Smooth muscle cell (in vitro differentiated cells): ENCODE results near the gene ACKR3. TPM values are rescaled to one million over a fixed set of nuclear protein-coding genes. Genes with fewer than 3 reads are reported as not detected.

ENCODE experiments used
- DNase-seq: peaks from one replicate; lab custom pipeline; 2025; ENCODE audit not compliant: unreplicated experiment; lab: John Stamatoyannopoulos, UW
- H2AFZ ChIP-seq: fragments of 200-600 bp; sonication (generic); 2 replicates; pipeline ENCODE4 v1.6.0; 2016; ENCODE audit warnings: antibody characterized with exemption, low read depth, mild to moderate bottlenecking
- H3F3A ChIP-seq: fragments of 200-600 bp; sonication (generic); 2 replicates; pipeline ENCODE4 v1.6.0; 2017; ENCODE audit warnings: antibody characterized with exemption, low read depth
- H3K27ac ChIP-seq: fragments of 200-600 bp; sonication (generic); 2 replicates; pipeline ENCODE4 v1.5.1; 2016; ENCODE audit warnings: low read depth, mild to moderate bottlenecking
- H3K27me3 ChIP-seq: fragments of 200-600 bp; sonication (generic); 2 replicates; pipeline ENCODE4 v1.6.1; 2016; ENCODE audit warnings: low read depth, mild to moderate bottlenecking
- H3K36me3 ChIP-seq: fragments of 200-600 bp; sonication (generic); 2 replicates; pipeline ENCODE4 v1.5.1; 2016; ENCODE audit warnings: low read depth
- H3K4me1 ChIP-seq: fragments of 200-600 bp; sonication (generic); 2 replicates; pipeline ENCODE4 v1.5.1; 2016; ENCODE audit warnings: low read depth
- H3K4me2 ChIP-seq: fragments of 200-600 bp; sonication (generic); 2 replicates; pipeline ENCODE4 v1.6.0; 2016; ENCODE audit warnings: mild to moderate bottlenecking
- H3K4me3 ChIP-seq: fragments of 200-600 bp; sonication (generic); 2 replicates; pipeline ENCODE4 v1.5.1; 2016; ENCODE audit warnings: mild to moderate bottlenecking
- H3K79me2 ChIP-seq: fragments of 200-600 bp; sonication (generic); 2 replicates; pipeline ENCODE4 v1.6.0; 2016; ENCODE audit warnings: low read depth, mild to moderate bottlenecking
- H3K9ac ChIP-seq: fragments of 200-600 bp; sonication (generic); 2 replicates; pipeline ENCODE4 v1.6.0; 2016; ENCODE audit warnings: low read depth
- H3K9me3 ChIP-seq: fragments of 200-600 bp; sonication (generic); replicated peaks from 2 replicates; pipeline ENCODE4 v1.5.1; 2016; ENCODE audit warnings: low read depth
- H4K20me1 ChIP-seq: fragments of 200-600 bp; sonication (generic); 2 replicates; pipeline ENCODE4 v1.6.0; 2016; ENCODE audit warnings: low read depth
- WGBS: methylation state at CpG from one replicate; pipeline ENCODE4 v1.1.7; 2016; ENCODE audit warnings: low lambda C conversion rate; 5-methylcytosine and 5-hydroxymethylcytosine counted together
- polyA plus RNA-seq: library from polyadenylated mRNA; unstranded; fragments of >200 nt; fragmentation: Nextera tagmentation; extraction: Ambion mirVana; gene quantifications from 2 replicates; pipeline ENCODE4 v1.2.1, GENCODE V29; 2016
- total RNA-seq: library from RNA; depleted of rRNA; stranded (reverse); fragments of >200 nt; gene quantifications from 2 replicates; pipeline ENCODE4 v1.2.3, GENCODE V29; 2014
- TF ChIP-seq, protein P1 (sequence below): fragments of 200-600 bp; sonication (generic); IDR thresholded peaks from 2 replicates; pipeline ENCODE4 v1.5.1; 2017; ENCODE audit warnings: borderline replicate concordance, mild to moderate bottlenecking, antibody characterized with exemption; ENCODE audit not compliant: insufficient read depth, poor library complexity, severe bottlenecking

Gene ACKR3
- total and polyA plus RNA-seq, 2 experiments from 2014 or later: 44.6 to 72.5 TPM

DNA sequence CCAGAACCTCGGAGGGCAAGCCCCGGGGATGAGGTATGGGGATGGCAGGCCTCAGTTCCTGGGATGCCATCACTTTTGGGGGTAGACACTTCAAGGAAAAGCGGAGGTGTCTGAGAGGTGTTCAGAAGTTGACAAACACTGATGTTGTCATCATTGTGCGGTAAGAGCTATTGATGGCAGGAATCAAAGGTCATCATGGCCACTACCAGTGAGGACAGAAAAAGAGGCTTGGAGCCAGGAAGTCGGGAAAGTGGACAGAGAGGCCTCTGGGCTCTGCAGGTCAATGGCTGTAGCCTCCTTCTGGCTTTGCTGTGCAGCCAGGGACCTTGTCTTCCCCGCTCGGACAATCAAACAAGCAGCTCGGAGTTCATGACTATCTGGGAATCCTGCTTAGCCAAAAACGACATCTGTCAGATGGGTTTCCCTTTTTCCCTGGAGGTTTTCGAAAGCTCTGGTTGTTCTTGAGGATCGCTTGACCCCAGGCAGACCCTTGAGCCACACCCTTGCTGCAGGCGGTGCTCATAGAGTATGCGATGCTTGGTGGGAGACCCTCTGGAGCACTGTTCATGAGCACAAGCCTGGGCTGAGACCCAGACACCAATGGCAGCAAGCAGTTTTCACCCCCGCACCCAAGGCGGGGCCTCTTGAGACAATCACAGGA lies 19.4 kb downstream of the ACKR3 start:
- TF ChIP-seq, protein P1, sequence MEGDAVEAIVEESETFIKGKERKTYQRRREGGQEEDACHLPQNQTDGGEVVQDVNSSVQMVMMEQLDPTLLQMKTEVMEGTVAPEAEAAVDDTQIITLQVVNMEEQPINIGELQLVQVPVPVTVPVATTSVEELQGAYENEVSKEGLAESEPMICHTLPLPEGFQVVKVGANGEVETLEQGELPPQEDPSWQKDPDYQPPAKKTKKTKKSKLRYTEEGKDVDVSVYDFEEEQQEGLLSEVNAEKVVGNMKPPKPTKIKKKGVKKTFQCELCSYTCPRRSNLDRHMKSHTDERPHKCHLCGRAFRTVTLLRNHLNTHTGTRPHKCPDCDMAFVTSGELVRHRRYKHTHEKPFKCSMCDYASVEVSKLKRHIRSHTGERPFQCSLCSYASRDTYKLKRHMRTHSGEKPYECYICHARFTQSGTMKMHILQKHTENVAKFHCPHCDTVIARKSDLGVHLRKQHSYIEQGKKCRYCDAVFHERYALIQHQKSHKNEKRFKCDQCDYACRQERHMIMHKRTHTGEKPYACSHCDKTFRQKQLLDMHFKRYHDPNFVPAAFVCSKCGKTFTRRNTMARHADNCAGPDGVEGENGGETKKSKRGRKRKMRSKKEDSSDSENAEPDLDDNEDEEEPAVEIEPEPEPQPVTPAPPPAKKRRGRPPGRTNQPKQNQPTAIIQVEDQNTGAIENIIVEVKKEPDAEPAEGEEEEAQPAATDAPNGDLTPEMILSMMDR: no peak
- H3K9me3 ChIP-seq: no peaks in the 10 kb centered on the region
- no peaks in the 10 kb centered on the region for H3K4me1 ChIP-seq
- H3K9ac ChIP-seq: no peak overlapping the region
- no peaks in the 10 kb centered on the region for H4K20me1 ChIP-seq
- no peak overlapping the region for H3K27ac ChIP-seq
- H3K4me2 ChIP-seq: no peak overlapping the region
- no peak overlapping the region for H2AFZ ChIP-seq
- H3K79me2 ChIP-seq: no peaks in the 10 kb centered on the region
- H3K36me3 ChIP-seq: no peaks in the 10 kb centered on the region
- no peaks in the 10 kb centered on the region for H3K27me3 ChIP-seq
- 97% methylated on average over 15 of the region's 15 CpGs for WGBS
- H3F3A ChIP-seq: no peaks in the 10 kb centered on the region
- no peak for DNase-seq
- no peak overlapping the region for H3K4me3 ChIP-seq

DNA sequence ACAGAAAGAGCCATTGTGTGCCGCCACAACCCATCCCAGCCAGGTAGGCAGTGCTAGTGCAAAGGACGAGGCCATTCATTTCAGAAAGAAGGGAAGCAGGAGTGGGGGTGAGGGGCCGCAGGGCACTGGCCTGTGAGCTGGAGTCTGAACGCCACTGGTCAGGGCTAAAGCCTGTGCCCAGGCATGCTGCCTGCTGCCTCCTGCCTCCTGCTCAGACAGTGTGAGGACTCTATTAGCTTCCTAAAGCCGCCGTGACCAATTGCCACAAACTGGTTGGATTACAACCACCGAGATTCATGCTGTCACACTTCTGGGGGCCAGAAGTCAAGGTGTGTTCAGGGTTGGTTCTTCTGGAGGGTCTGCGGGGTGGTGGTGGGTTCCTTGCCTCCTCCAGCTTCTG lies 21.2 kb downstream of the ACKR3 start:
- no peak overlapping the region for H3K27ac ChIP-seq
- no peaks in the 10 kb centered on the region for H4K20me1 ChIP-seq
- no peaks in the 10 kb centered on the region for H3K27me3 ChIP-seq
- no peak overlapping the region for H3K9ac ChIP-seq
- H3K9me3 ChIP-seq: no peaks in the 10 kb centered on the region
- H3K36me3 ChIP-seq: no peaks in the 10 kb centered on the region
- no peak overlapping the region for H3K4me2 ChIP-seq
- 96% methylated on average over 8 of the region's 8 CpGs for WGBS
- TF ChIP-seq, protein P1: no peak
- no peaks in the 10 kb centered on the region for H3F3A ChIP-seq
- no peak overlapping the region for H3K4me3 ChIP-seq
- H3K79me2 ChIP-seq: no peaks in the 10 kb centered on the region
- H2AFZ ChIP-seq: no peak overlapping the region
- no peak for DNase-seq
- no peaks in the 10 kb centered on the region for H3K4me1 ChIP-seq

DNA sequence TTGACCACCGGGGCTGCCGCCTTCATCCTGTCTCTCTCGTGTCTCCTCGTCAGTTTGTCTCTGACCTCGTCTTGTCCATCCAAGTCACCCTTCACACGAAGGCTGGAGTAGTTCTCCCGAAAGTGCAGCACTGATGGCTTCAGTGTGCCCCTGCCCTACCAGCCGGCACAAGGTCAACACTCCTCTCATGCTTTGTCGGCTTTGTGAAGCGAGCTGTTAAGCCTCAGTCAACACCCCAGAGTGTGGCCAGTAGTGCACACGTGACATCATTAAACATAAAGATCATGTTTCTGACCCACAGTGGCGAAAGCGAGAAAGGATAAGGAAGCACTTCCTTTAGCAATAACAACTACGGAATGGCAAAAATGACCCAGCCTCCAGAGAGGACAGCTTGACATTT lies 23.2 kb downstream of the ACKR3 start:
- WGBS: 54% methylated on average over 14 of the region's 14 CpGs
- no peaks in the 10 kb centered on the region for H3K4me1 ChIP-seq
- H3K27ac ChIP-seq: no peak overlapping the region
- no peaks in the 10 kb centered on the region for H3K9me3 ChIP-seq
- H4K20me1 ChIP-seq: no peaks in the 10 kb centered on the region
- TF ChIP-seq, protein P1: no peak
- DNase-seq: no peak
- H3K9ac ChIP-seq: no peak overlapping the region
- H2AFZ ChIP-seq: no peak overlapping the region
- H3K79me2 ChIP-seq: no peaks in the 10 kb centered on the region
- H3K36me3 ChIP-seq: no peaks in the 10 kb centered on the region
- no peak overlapping the region for H3K4me3 ChIP-seq
- H3F3A ChIP-seq: no peaks in the 10 kb centered on the region
- H3K27me3 ChIP-seq: no peaks in the 10 kb centered on the region
- H3K4me2 ChIP-seq: peak overlapping the region; percentile 29

DNA sequence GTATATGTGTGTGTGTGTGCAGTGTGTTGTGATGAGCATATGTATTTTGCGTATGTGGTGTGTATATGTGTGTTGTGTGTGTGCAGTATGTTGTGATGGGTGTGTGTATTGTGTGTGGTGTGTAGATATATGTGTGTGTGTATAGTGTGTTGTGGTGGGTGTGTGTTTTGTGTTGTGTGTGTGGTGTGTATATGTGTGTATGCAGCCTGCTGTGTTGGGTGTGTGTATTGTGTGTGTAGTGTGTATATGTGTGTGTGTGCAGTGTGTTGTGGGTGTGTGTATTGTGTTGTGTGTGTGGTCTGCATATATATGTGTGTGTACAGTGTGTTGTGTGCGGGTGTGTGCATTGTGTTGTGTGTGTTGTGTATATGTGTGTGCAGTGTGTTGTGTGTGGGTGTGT lies 23.9 kb downstream of the ACKR3 start:
- no peaks in the 10 kb centered on the region for H3F3A ChIP-seq
- H4K20me1 ChIP-seq: no peaks in the 10 kb centered on the region
- no peaks in the 10 kb centered on the region for H3K9me3 ChIP-seq
- H2AFZ ChIP-seq: no peak overlapping the region
- H3K79me2 ChIP-seq: no peaks in the 10 kb centered on the region
- H3K4me1 ChIP-seq: no peaks in the 10 kb centered on the region
- no peak overlapping the region for H3K4me2 ChIP-seq
- DNase-seq: no peak
- H3K36me3 ChIP-seq: no peaks in the 10 kb centered on the region
- TF ChIP-seq, protein P1: no peak
- WGBS: 96% methylated on average over 2 of the region's 2 CpGs
- no peak overlapping the region for H3K27ac ChIP-seq
- H3K9ac ChIP-seq: no peak overlapping the region
- H3K4me3 ChIP-seq: no peak overlapping the region
- no peaks in the 10 kb centered on the region for H3K27me3 ChIP-seq
